COR-L47 (cell line): ENCODE results near the gene CTIF.

Source experiments
- DNase-seq: peaks from one replicate; lab custom pipeline; 2025; lab: John Stamatoyannopoulos, UW

Gene CTIF

GRCh38 chr18:48776156-48776555, 237.3 kb downstream of the CTIF start:
- DNase-seq, result no peak

GRCh38 chr18:48776641-48777025, 237.8 kb downstream of the CTIF start:
- no peak for DNase-seq

- peak; percentile 55 for DNase-seq
Observed at GRCh38 chr18:48777026-48777743, 238.4 kb downstream of the CTIF start.

- no peak for DNase-seq
Observed at GRCh38 chr18:48777744-48778116, 238.9 kb downstream of the CTIF start.

- DNase-seq, result no peak
Observed at GRCh38 chr18:48778344-48779011, 239.6 kb downstream of the CTIF start.

- DNase-seq, result no peak
Observed at GRCh38 chr18:48779462-48779861, 240.6 kb downstream of the CTIF start.

GRCh38 chr18:48780201-48780912, 241.5 kb downstream of the CTIF start:
- no peak for DNase-seq

- DNase-seq, result no peak
Observed at GRCh38 chr18:48780913-48781162, 242.0 kb downstream of the CTIF start.

- no peak for DNase-seq
Observed at GRCh38 chr18:48781163-48781987, 242.5 kb downstream of the CTIF start.

GRCh38 chr18:48781988-48782363, 243.1 kb downstream of the CTIF start:
- no peak for DNase-seq

- no peak for DNase-seq
Observed at GRCh38 chr18:48782381-48782861, 243.6 kb downstream of the CTIF start.

GRCh38 chr18:48783616-48784520, 245.0 kb downstream of the CTIF start:
- DNase-seq, result no peak

- no peak for DNase-seq
Observed at GRCh38 chr18:48784656-48785055, 245.8 kb downstream of the CTIF start.

GRCh38 chr18:48785091-48785614, 246.3 kb downstream of the CTIF start:
- no peak for DNase-seq

GRCh38 chr18:48785736-48786454, 247.1 kb downstream of the CTIF start:
- no peak for DNase-seq

GRCh38 chr18:48786455-48787202, 247.8 kb downstream of the CTIF start:
- DNase-seq, result no peak

- no peak for DNase-seq
Observed at GRCh38 chr18:48787203-48788151, 248.6 kb downstream of the CTIF start.

GRCh38 chr18:48788373-48788772, 249.5 kb downstream of the CTIF start:
- DNase-seq, result no peak
